Measurements from ENCODE around the gene CCSAP. TPM values are rescaled to one million over a fixed set of nuclear protein-coding genes. Genes with fewer than 3 reads are reported as not detected.

CCSAP gene
- total RNA-seq, 1 experiment from 2014 or later, result 9.5 TPM

- POLR2A ChIA-PET (ENCODE audit: unreplicated experiment), result no interaction called here
- H3K9ac ChIP-seq (ENCODE audit: low read length), result no peak overlapping the region
- ATAC-seq, result no peak
- no peak overlapping the region for H2AFZ ChIP-seq (ENCODE audit: low read length)
- DNase-seq, result no peak
- peaks cover 8% of the 10 kb centered on the region for H3K4me1 ChIP-seq (ENCODE audit: insufficient read depth, low read length)
- H3K9me2 ChIP-seq (replicated peaks; ENCODE audit: low read length), result no peaks in the 10 kb centered on the region
- H3K27me3 ChIP-seq (ENCODE audit: low read length), result no peaks in the 10 kb centered on the region
- no peaks in the 10 kb centered on the region for H4K20me1 ChIP-seq (ENCODE audit: low read length)
- no TSS peak for BruUV-seq (replicated peaks)
- H3K36me3 ChIP-seq (ENCODE audit: low read depth, low read length), result no peaks in the 10 kb centered on the region
- CTCF ChIA-PET, result no interaction called here
- H3K9me3 ChIP-seq (ENCODE audit: low read length), result no peaks in the 10 kb centered on the region
- H3K4me3 ChIP-seq (ENCODE audit: low read length), result no peak overlapping the region
- no peaks in the 10 kb centered on the region for H3K79me2 ChIP-seq (ENCODE audit: low read length)
- H3F3A ChIP-seq (ENCODE audit: low read length, unreplicated experiment), result no peaks in the 10 kb centered on the region
- TF ChIP-seq, protein P1, sequence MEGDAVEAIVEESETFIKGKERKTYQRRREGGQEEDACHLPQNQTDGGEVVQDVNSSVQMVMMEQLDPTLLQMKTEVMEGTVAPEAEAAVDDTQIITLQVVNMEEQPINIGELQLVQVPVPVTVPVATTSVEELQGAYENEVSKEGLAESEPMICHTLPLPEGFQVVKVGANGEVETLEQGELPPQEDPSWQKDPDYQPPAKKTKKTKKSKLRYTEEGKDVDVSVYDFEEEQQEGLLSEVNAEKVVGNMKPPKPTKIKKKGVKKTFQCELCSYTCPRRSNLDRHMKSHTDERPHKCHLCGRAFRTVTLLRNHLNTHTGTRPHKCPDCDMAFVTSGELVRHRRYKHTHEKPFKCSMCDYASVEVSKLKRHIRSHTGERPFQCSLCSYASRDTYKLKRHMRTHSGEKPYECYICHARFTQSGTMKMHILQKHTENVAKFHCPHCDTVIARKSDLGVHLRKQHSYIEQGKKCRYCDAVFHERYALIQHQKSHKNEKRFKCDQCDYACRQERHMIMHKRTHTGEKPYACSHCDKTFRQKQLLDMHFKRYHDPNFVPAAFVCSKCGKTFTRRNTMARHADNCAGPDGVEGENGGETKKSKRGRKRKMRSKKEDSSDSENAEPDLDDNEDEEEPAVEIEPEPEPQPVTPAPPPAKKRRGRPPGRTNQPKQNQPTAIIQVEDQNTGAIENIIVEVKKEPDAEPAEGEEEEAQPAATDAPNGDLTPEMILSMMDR (conservative IDR thresholded peaks at IDR 0.05; ENCODE audit: low read depth, low read length), result no peak
- TF ChIP-seq EZH2phosphoT487 (IDR thresholded peaks at IDR 0.05; ENCODE audit: borderline replicate concordance, low read length), result no peak
- TF ChIP-seq EZH2 (IDR thresholded peaks at IDR 0.05; ENCODE audit: low read length, unreplicated experiment), result no peak
- no peak overlapping the region for H3K4me2 ChIP-seq (ENCODE audit: low read length)
- intact Hi-C loops (cut with micrococcal nuclease), result no loop called here
- H3K27ac ChIP-seq (ENCODE audit: low read length), result no peak overlapping the region
Observed at GRCh38 chr1:229370601-229371021, 27.8 kb upstream of the CCSAP start.

DNA sequence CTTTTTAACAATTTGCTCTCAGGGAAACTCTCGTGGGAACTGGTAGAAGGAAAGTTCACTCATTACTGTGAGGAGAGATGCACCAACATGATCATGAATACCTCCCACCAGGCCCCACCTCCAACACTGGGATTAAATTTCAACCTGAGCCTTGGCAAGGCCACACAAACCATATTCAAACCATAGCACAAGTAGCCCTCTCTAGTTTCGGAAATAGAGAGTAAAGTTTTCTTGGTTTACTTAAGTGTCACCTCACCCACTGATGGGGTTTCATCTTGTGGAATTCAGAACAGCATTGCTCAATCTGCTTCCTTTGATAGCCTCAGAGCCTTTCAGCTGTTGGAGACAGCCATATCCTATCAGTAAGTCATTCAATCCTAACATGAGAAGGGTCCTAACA is 25.5 kb upstream of the CCSAP start:
- Histone ChIP-seq H3K27me3 (ENCODE audit: low read length) (0 out of 2 replicates have a peak, but pooled peaks cover 5% of the 10 kb centered on the region), H3K79me2 (ENCODE audit: low read length) (no peaks in the 10 kb centered on the region), H3K4me1 (ENCODE audit: insufficient read depth, low read length) (peaks cover 8% of the 10 kb centered on the region), H3K36me3 (ENCODE audit: low read depth, low read length) (no peaks in the 10 kb centered on the region), H2AFZ (ENCODE audit: low read length) (no peak overlapping the region), H3K27ac (ENCODE audit: low read length) (no peak overlapping the region), H3K9me3 (ENCODE audit: low read length) (no peaks in the 10 kb centered on the region), H3K9me2 (replicated peaks; ENCODE audit: low read length) (no peaks in the 10 kb centered on the region), H4K20me1 (ENCODE audit: low read length) (no peaks in the 10 kb centered on the region), H3K4me3 (ENCODE audit: low read length) (no peak overlapping the region), H3K9ac (ENCODE audit: low read length) (no peak overlapping the region), H3K4me2 (ENCODE audit: low read length) (no peak overlapping the region), H3F3A (ENCODE audit: low read length, unreplicated experiment) (no peaks in the 10 kb centered on the region)
- ATAC-seq (no peak), DNase-seq (no peak)
- CTCF ChIA-PET, result no interaction called here
- intact Hi-C loops (cut with micrococcal nuclease), result no loop called here
- BruUV-seq (replicated peaks), result no TSS peak
- no peak for TF ChIP-seq EZH2phosphoT487 (IDR thresholded peaks at IDR 0.05; ENCODE audit: borderline replicate concordance, low read length)
- no peak for TF ChIP-seq EZH2 (IDR thresholded peaks at IDR 0.05; ENCODE audit: low read length, unreplicated experiment)
- TF ChIP-seq, protein P1 (conservative IDR thresholded peaks at IDR 0.05; ENCODE audit: low read depth, low read length), result no peak
- POLR2A ChIA-PET (ENCODE audit: unreplicated experiment), result no interaction called here

DNA sequence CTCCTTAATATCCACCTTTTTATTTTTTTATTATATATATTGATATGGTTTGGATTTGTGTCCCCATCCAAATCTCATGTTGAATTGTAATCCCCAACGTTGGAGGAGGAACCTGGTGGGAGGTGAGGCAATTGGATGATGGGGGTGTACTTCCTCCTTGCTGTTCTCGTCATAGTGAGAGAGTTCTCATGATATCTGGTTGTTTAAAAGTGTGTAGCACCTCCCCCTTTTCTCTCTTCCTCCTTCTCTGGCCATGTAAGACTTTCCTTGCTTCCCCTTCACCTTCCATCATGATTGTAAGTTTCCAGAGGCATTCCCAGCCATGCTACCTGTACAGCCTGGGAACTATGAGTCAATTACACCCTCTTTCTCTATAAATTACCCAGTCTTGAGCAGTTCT is 22.7 kb upstream of the CCSAP start:
- no peak overlapping the region for H2AFZ ChIP-seq (ENCODE audit: low read length)
- BruUV-seq (replicated peaks), result no TSS peak
- intact Hi-C loops (cut with micrococcal nuclease), result no loop called here
- H3K27me3 ChIP-seq (ENCODE audit: low read length), result peaks cover 28% of the 10 kb centered on the region
- ChIA-PET CTCF (interaction anchor here (0.6 kb wide), 1 partner anchor 111 kb away, joined by 3 read pairs; no protein-coding TSS in a partner anchor), POLR2A (ENCODE audit: unreplicated experiment) (no interaction called here)
- no peaks in the 10 kb centered on the region for H3K36me3 ChIP-seq (ENCODE audit: low read depth, low read length)
- no peak for DNase-seq
- H3K79me2 ChIP-seq (ENCODE audit: low read length), result no peaks in the 10 kb centered on the region
- H3K4me2 ChIP-seq (ENCODE audit: low read length), result no peak overlapping the region
- H3K9me3 ChIP-seq (ENCODE audit: low read length), result no peaks in the 10 kb centered on the region
- no peaks in the 10 kb centered on the region for H3K9me2 ChIP-seq (replicated peaks; ENCODE audit: low read length)
- H3F3A ChIP-seq (ENCODE audit: low read length, unreplicated experiment), result no peaks in the 10 kb centered on the region
- H3K4me3 ChIP-seq (ENCODE audit: low read length), result no peak overlapping the region
- no peaks in the 10 kb centered on the region for H4K20me1 ChIP-seq (ENCODE audit: low read length)
- no peak overlapping the region for H3K27ac ChIP-seq (ENCODE audit: low read length)
- no peak overlapping the region for H3K9ac ChIP-seq (ENCODE audit: low read length)
- H3K4me1 ChIP-seq (ENCODE audit: insufficient read depth, low read length), result no peaks in the 10 kb centered on the region
- no peak for ATAC-seq
- TF ChIP-seq EZH2 (IDR thresholded peaks at IDR 0.05; ENCODE audit: low read length, unreplicated experiment) (no peak), EZH2phosphoT487 (IDR thresholded peaks at IDR 0.05; ENCODE audit: borderline replicate concordance, low read length) (no peak)
- TF ChIP-seq, protein P1 (conservative IDR thresholded peaks at IDR 0.05; ENCODE audit: low read depth, low read length), result no peak
